NCI-H1694 treated with DMSO at 0.1 percent for 48 hours (cell line): Measurements from ENCODE around the gene LINGO1.

ENCODE experiments used
- DNase-seq: peaks from one replicate; lab custom pipeline; 2025; lab: John Stamatoyannopoulos, UW

Gene LINGO1

GRCh38 chr15:77568973-77569728 lies 63.6 kb downstream of the LINGO1 start:
- DNase-seq, result no peak

DNA sequence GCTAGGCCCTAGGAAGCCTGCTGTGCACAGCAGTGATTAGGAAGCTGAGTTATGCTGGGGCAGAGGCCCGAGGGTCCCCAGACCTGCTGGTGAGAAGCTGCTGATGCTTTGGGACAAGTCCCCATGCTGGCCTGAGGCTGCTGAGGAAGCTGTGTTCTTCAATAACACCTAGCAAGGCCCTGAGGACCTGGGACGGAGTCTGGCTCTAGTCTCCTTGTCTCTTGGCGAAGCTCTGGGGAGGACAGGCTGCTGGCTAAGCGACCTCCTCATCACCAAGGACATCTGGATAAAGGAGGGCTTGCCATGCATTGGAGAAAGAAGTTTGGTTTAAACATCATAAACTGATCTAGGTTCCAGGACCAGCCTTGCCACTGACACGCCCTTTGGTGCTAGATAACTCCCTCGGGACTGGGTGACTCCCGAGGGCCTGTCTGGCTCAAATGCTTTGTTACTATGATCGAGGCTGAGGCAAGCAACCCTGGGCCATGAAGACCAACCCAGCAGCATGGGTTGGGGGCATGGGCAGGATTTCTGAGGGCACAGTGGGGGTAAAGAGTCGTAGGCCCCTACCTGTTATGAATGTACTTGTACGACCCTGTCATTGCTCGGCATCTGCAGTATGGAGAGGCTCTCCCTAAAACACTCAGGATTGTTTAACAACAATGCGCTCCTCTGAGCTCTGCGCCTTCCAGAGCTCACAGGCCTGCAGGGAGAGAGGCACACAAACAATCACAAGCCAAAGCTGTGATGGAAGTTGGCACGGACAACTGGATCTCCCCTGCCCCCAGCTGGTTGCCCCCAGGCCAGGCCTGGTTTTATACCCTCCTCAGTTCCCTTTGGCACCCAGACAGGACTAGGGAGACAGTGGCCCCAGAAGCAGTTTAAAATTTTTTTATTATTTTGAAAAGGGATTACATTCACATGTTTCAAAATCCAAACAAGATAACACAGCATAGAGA lies 64.4 kb downstream of the LINGO1 start:
- no peak for DNase-seq

- DNase-seq, result no peak
Observed at GRCh38 chr15:77567202-77567601, 65.5 kb downstream of the LINGO1 start.

DNA sequence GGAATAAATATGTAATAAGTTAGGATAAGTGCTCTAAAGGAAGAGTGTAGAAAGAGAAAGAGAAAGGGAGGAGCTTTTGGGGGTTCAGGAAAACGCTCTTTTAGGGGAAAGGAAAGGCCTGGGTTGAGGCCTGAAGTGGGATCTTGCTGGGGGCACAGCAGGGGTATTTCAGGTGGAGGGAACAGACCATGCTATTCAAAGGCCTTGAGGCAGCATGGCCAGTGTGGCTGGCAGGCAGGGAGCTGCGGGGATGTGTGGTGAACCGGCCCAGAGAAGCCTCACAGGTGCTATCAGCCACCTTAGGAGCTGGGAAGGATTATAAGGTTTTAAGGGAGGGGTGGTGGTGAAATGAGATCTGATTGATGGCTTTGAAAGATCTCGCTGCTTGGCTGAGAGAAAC lies 66.6 kb downstream of the LINGO1 start:
- DNase-seq, result no peak

DNA sequence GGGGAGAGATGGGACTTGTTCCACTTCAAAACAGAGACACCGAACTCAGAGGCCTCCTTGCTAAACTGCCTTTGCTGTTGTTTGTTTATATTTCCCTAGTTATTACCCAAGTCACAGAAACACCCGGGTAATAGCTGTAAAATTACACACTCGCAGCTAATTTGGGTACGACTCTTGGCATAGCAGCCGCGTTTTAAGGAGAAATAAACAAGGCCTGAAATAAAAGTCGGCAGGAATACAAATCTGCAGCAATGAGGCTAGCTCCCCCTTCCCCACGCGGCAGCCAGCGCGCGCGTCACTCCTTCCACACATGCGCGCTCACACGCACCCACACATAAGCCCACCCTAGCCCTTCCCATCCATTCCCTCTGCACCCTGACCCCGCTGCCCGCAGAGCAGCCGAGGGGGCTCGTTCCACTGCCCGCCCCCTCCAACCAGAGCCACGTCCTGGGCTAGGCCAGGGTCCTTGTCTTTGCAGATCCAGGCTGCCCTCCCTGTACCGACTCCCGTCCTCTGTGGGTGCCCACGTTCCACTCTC lies 67.3 kb downstream of the LINGO1 start:
- DNase-seq, result no peak

DNA sequence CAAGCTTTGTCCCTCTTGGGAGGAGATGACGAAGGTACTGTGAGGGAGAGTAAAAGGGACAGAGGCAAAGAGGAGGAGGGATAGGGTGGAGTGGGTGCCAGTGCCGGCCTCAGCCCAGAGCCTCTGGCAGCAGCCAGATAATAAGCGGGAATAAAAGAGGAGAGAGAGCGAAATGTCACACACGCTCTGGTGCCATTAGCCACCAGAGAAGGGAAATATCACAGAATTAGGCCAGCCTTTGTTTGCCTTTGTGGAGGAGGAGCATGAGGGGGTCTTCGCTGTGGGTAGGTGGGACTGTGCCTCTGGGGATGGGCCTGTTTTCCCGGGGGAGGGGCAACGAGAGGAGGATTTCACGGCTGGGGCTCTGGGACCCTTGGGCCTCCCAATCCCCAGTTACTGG lies 67.8 kb downstream of the LINGO1 start:
- no peak for DNase-seq

DNA sequence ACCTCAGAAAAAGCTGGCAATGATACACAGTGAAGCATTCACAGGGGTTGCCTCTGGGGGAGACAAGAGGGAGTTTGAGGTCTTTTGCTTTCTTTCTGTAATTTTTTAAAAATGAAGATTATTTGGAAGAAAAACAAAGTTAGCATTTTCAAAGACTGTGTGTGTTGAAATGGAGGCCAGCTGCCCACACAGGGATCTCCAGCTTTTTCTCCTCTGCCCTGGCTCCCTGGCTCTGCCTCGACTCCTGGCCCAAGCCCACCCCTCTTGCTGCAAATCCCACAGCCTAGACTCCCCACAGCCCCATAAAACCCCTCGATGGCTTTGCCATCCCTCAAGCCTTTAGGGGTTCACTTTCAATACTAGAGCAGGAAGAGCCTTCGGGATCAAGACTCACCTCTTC lies 68.4 kb downstream of the LINGO1 start:
- DNase-seq, result no peak

GRCh38 chr15:77563623-77564156 lies 69.0 kb downstream of the LINGO1 start:
- no peak for DNase-seq
